GM21367 (cell line): ENCODE data around the gene SOS2.
"Not testable (repeated sequence)": the region's sequence is repeated elsewhere in the genome, so short reads cannot be mapped to it uniquely, and the experiment has no call there.

Experiments
- ATAC-seq: cut with Tn5 transposase; IDR thresholded peaks from one replicate; pipeline ENCODE4 v1.9.1; 2021; ENCODE audit not compliant: unreplicated experiment

The SOS2 gene

GRCh38 chr14:50228313-50228712 lies 3.1 kb downstream of the SOS2 start:
- ATAC-seq = no peak

DNA sequence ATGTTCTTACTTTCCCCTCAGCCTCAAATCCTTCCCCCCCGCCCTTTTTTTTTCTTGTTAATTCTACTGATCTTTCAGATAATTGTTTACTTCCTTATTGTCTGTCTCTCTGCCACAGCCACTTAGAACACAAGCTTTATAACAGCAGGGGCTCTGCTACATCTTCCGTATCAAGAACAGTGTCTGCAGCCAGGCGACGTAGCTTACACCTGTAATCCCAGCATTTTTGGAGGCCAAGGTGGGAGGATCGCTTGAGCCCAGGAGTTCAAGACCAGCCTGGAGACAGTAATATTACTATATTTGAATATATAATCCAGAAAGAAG lies 5.4 kb downstream of the SOS2 start:
- ATAC-seq = no peak

- ATAC-seq = no peak
These were observed 6.1 kb downstream of the SOS2 start for GRCh38 chr14:50225067-50225973.

- no peak for ATAC-seq
These were observed 9.2 kb downstream of the SOS2 start for GRCh38 chr14:50222055-50222613.

DNA sequence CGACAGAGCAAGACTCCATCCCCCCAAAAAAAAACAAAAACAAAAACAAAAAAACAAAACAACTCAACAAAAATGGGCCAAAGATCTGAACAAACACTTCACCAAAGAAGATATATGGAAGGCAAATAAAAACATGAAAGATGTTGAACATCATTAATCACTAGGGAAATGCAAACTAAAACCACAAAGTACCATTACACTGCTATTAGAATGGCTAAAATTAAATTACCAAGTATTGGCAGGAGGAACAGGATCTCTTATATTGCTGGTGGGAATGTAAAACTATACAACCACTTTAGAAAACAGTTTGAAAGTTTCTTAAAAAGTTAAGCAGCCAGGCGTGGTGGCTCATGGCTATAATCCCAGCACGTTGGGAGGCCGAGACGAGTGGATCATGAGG lies 12.9 kb downstream of the SOS2 start:
- ATAC-seq = no peak

DNA sequence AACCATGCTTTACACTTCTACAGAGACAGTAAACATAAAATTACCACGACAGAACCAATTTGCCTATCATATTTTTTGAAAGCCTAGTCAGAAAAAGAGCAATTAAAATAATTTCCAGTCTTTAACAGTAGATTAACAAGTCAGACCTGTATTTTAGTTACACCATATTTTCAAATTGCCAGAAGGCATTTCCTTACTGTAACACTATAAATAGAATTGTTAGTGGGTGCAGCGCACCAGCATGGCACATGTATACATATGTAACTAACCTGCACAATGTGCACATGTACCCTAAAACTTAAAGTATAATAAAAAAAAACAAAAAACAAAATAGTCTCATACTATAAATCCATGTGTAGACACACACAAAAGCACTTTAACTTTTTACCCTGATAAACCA lies 16.0 kb downstream of the SOS2 start:
- no peak for ATAC-seq

DNA sequence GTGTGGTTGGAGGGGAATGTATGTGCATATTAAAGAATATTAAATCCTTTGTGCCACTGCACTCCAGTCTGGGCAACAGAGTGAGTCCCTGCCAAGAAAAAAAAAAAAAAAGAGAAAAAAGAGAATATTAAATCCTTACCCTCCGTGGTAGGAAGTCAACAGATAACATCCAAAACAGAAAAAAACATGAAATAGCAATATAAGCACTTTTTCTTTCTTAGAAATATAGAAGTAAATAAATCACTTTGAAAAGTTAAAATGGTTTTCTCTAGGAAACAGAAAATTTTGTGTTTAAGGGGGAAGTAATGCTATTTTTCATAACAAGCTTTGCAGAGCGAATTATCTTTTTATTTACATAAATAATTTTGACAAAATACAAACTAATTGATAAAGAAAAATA lies 17.6 kb downstream of the SOS2 start:
- no peak for ATAC-seq

DNA sequence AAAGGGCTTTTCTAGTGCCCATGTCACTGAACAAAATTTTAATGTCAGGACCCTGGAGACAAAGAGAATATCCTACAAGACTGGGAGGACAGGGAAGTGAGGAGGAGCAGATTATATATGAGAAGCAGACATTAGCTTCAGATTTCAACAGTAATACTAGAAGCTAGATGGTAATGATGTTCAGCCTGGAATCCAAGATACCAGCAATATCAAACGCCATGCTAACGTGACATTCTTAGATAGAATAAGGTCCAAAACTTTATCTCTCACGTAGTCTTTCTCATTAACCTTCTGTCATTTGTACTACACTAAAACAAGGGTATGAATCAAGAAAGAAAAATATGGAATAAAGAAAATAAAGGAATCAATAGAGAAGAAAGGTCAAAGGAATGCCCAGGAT lies 18.7 kb downstream of the SOS2 start:
- ATAC-seq = no peak

GRCh38 chr14:50210074-50210473 lies 21.3 kb downstream of the SOS2 start:
- no peak for ATAC-seq

- no peak for ATAC-seq
These were observed 32.9 kb downstream of the SOS2 start for GRCh38 chr14:50198499-50198898.

- no peak for ATAC-seq
These were observed 39.9 kb downstream of the SOS2 start for GRCh38 chr14:50191499-50191898.

DNA sequence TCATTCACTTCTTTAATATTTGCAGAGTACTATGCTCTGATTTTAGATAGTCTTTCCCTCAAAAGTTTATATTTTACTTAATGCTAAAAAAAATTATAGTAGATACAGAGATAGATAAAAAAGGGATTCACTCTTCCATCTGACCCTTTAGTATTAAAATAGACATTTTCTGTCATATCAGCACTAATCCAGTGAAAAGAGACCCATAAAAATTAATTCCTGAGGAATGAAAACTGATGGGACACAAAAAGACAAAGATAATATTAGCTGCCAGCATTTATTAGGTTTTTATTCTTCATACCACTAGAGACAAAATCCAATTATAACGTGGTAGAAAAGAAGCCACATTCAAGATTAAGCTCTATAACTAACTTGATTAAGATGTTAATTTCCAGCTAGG lies 45.3 kb downstream of the SOS2 start:
- no peak for ATAC-seq

- ATAC-seq = no peak
These were observed 57.5 kb downstream of the SOS2 start for GRCh38 chr14:50173891-50174290.

GRCh38 chr14:50171895-50172294 lies 59.5 kb downstream of the SOS2 start:
- ATAC-seq = no peak

GRCh38 chr14:50167381-50167780 lies 64.0 kb downstream of the SOS2 start:
- not testable (repeated sequence) for ATAC-seq

DNA sequence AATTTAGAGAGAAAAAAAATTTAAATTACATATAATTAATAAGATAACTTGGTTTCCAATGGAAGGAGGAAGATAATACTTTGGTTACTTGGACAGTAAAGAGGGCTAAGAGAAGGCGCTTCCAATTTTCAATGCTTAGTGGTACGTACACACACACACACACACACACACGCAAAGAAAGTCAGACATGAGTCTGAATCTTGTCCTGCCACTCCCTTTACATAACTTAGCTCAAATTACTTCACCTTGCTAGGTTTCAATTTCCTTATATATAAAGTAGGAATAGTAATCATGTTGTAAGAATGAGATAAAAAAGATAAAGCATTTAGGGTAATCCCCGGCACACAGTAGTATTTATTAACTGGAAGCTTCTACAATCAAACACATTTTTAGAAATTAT lies 75.3 kb downstream of the SOS2 start:
- ATAC-seq = no peak

- ATAC-seq = no peak
These were observed 82.6 kb downstream of the SOS2 start for GRCh38 chr14:50148799-50149198.

GRCh38 chr14:50139192-50139591 lies 92.2 kb downstream of the SOS2 start:
- no peak for ATAC-seq

DNA sequence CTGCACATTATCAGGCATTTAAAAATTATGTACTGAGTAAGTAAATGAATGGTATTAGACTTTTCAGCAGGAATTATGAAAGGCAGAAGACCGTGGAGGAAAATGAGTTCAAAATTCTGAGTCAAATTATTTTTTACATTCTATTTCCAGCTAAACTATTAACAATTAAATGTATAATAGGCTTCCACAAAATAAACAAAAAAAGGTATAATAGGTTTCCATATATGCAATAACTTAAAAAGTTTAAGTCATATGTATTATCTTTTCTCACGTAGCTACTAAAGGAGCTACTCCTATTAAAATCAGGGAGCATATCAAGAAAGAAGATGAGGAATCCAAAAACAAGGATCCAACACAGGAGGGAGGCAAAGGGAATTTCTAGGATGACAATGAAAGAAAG lies 103.6 kb downstream of the SOS2 start:
- ATAC-seq = no peak

DNA sequence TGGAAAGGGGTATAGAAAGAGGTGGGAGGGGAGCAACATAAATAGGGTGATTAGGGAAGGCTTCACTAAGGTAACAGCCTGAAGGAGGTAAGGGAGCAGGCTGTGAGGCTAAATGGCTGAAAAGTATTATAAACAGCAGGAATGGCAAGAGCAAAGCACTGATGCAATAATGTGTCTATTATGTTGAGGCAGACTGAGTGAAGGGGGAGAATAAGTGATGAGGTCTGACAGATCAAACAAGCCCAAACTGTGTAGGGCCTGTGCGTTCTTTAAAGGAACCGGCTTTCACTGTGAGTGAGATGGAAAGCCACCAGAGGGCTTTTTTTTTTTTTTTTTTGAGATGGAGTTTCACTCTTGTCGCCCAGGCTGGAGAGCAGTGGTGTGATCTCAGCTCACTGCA lies 108.3 kb downstream of the SOS2 start:
- no peak for ATAC-seq

DNA sequence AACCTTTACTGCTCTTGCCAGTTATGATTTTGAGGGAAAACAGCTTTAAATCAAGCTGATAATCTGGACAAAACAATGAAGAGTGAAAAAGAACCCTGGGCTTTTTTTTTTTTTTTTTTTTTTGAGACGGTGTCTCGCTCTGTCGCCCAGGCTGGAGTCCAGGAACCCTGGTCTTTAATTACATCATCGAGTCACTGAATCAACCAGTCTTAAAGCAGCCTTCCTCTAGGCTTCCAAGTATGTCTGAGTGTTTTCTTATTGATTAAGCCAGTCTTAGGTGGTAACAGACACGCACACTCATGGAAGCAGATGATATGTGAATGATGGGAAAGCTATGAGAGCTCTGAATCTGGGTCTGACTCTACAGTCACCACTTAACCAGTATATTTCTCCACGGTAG lies 109.1 kb downstream of the SOS2 start:
- no peak for ATAC-seq

- no peak for ATAC-seq
These were observed 109.9 kb downstream of the SOS2 start for GRCh38 chr14:50121486-50121885.

- ATAC-seq = no peak
These were observed 113.9 kb downstream of the SOS2 start for GRCh38 chr14:50117456-50117855.
